Coronary artery (tissue), 2 donors: ENCODE results near the gene ARHGEF40.

Experiments
- DNase-seq: peaks from one replicate; pipeline ENCODE4 v3.0.0-alpha.2; 2017; ENCODE audit warnings: low spot score
- H3K27ac ChIP-seq, 2 donors: fragments of 200-600 bp; sonication (generic); one replicate each; pipeline ENCODE4 v1.5.1; 2016 to 2019
- H3K4me3 ChIP-seq: fragments of 200-600 bp; sonication (generic); 2 replicates; pipeline ENCODE4 v1.5.1; 2016; ENCODE audit warnings: mild to moderate bottlenecking, moderate library complexity
- CTCF ChIP-seq: fragments of 200-600 bp; sonication (generic); IDR thresholded peaks from one replicate; pipeline ENCODE4 v1.5.1; 2019; ENCODE audit warnings: antibody characterized with exemption

The ARHGEF40 gene

GRCh38 chr14:21055432-21056117, 14.5 kb upstream of the ARHGEF40 start:
- DNase-seq: peak; percentile 35
- no peak for TF ChIP-seq CTCF
- Histone ChIP-seq H3K4me3 (no peak overlapping the region), H3K27ac (no peak overlapping the region)

- no peak for TF ChIP-seq CTCF
- H3K4me3 ChIP-seq: no peak overlapping the region
- H3K27ac ChIP-seq: no peak overlapping the region
- DNase-seq: no peak
These were observed 13.5 kb upstream of the ARHGEF40 start for GRCh38 chr14:21056520-21057163.

- peak; percentile 33 for DNase-seq
- no peak within 1 kb of the TSS for H3K4me3 ChIP-seq
- H3K27ac ChIP-seq: no peak within 1 kb of the TSS
- TF ChIP-seq CTCF: no peak
These were observed 12.1 kb upstream of the ARHGEF40 start, which contains the start of gene RNASE8 for GRCh38 chr14:21057803-21058675. Gene RNASE8 (plus strand): TSS chr14:21057822. CDS start chr14:21057893, 71 bp downstream.

- Histone ChIP-seq H3K4me3 (no peak overlapping the region), H3K27ac (no peak overlapping the region)
- DNase-seq: peak; percentile 55
- TF ChIP-seq CTCF: no peak
These were observed 11.2 kb upstream of the ARHGEF40 start for GRCh38 chr14:21058903-21059302.

DNA sequence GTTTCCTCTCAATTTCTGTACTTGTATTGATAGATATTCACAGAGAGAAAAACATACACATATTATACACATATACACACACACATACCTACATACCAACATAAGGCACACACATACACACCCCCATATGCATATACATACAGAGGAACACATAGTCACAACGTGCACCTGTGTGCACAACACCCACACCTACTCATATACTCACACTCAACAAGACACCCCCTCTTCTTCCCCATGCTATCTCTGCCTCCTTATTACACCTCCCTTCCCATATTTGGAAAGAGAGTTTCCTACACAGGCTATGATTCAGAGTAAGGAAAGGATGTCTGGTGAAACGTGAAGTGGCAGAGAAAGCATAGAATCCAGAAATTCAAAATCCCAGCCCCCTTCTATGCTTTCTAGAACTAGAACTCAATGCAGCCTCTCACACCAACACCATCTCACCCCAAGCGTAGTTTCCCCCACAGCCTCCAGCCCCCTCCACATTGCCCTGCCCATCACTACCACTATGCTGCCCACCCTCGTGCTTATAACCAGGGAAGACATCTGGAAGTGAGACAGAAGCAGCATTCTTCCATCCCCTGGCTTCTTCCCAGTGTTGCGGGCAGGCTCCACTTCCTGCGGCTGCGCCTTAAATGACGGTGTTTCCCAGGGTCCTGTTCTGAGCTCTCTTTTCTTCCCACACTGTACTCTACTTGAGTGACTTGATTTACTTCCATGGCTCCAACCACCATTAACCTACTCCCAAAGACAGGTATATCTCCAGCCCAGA, 10.1 kb upstream of the ARHGEF40 start:
- H3K4me3 ChIP-seq: no peak overlapping the region
- peak; percentile 55 for DNase-seq
- H3K27ac ChIP-seq: no peak overlapping the region
- TF ChIP-seq CTCF: no peak

DNA sequence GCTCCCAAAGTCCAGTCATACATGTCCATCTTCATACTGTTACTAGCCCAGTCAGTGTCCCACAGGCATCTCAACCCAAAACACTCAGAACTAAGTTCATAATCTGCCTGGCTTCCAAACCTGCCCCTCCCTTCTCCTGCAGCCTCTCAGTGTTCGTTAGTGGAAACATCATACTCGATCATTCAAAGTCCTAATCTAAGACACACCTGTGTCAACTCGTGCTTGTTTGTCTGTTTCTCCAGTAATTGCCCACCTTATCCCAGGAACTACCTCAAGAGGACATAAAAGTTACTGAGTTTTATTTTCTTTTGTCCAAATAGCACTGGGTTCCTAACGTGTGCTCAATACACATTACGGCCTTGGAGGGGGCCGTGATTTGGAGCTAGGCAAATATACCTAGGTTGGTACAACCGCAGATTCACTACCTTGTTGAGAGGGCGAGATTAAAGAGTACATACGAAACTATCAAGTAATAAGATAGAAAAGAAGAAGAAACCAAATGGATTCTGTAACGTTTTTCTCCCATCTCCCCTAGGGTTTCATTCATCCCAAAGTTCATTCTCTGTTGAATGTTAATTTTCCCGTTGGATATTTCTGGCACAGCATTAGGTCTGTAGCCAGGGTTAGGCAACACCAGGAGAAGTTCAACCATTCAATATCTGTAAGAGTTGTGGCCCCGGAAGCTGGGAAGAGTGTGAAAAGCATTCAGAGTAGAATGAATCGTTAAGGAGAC, 9.3 kb upstream of the ARHGEF40 start:
- Histone ChIP-seq H3K27ac (no peak overlapping the region), H3K4me3 (no peak overlapping the region)
- no peak for TF ChIP-seq CTCF
- no peak for DNase-seq
